Small intestine (tissue), 7 donors: ENCODE data around the gene IL13RA1. TPM values are rescaled to one million over a fixed set of nuclear protein-coding genes. Genes with fewer than 3 reads are reported as not detected.
A peak's percentile ranks its signal among the peaks of the same experiment; 100 is the strongest.
"Not testable (repeated sequence)": the region's sequence is repeated elsewhere in the genome, so short reads cannot be mapped to it uniquely, and the experiment has no call there.

Experiments
- DNase-seq, 2 donors: peaks; one replicate each; pipeline versions ENCODE4 v3.0.0 to v3.0.0-alpha.2; 2013
- FAIRE-seq: peaks from 2 replicates; lab custom pipeline; 2012; peaks lifted over from hg19 to GRCh38; lab: Jason Lieb, UNC
- H3K27ac ChIP-seq, 3 donors: one replicate each; pipeline ENCODE4 v1.5.1; 2013; ENCODE audit warnings: low read length in 2 of 3, mild to moderate bottlenecking in 2 of 3, control low read depth in 1 of 3, inconsistent platforms in 1 of 3, low read depth in 1 of 3, moderate library complexity in 1 of 3
- H3K27me3 ChIP-seq, 3 donors: one replicate each; pipeline ENCODE4 v1.6.1; 2013; ENCODE audit warnings: low read length in 3 of 3, inconsistent platforms in 1 of 3; ENCODE audit not compliant: control insufficient read depth in 3 of 3, insufficient read depth in 3 of 3
- H3K36me3 ChIP-seq, 3 donors: one replicate each; pipeline ENCODE4 v1.6.1; 2013; ENCODE audit warnings: low read length in 3 of 3, inconsistent platforms in 1 of 3, low read depth in 1 of 3, mild to moderate bottlenecking in 1 of 3, moderate library complexity in 1 of 3; ENCODE audit not compliant: control insufficient read depth in 3 of 3, insufficient read depth in 2 of 3
- H3K4me1 ChIP-seq, 3 donors: one replicate each; pipeline ENCODE4 v1.6.1; 2013; ENCODE audit warnings: low read length in 2 of 3, inconsistent platforms in 1 of 3, low read depth in 1 of 3, mild to moderate bottlenecking in 1 of 3, moderate library complexity in 1 of 3; ENCODE audit not compliant: control insufficient read depth in 3 of 3, insufficient read depth in 2 of 3
- H3K4me3 ChIP-seq, 3 donors: one replicate each; pipeline ENCODE4 v1.5.1; 2013; ENCODE audit warnings: low read length in 3 of 3, control low read depth in 1 of 3, inconsistent platforms in 1 of 3, low read depth in 1 of 3, mild to moderate bottlenecking in 1 of 3, moderate library complexity in 1 of 3
- H3K9me3 ChIP-seq, 2 donors: one replicate each; pipeline ENCODE4 v1.6.1; 2013; ENCODE audit warnings: low read depth in 1 of 2, low read length in 1 of 2; ENCODE audit not compliant: control insufficient read depth in 2 of 2, insufficient read depth in 1 of 2
- WGBS, 3 donors: extraction: QIAGEN DNeasy Blood & Tissue Kit; methylation state at CpG; one replicate each; pipeline ENCODE4 v1.1.7; 2013; 5-methylcytosine and 5-hydroxymethylcytosine counted together
- polyA plus RNA-seq, 4 donors: library from polyadenylated mRNA; stranded (reverse) in 3 of 4; unstranded in 1 of 4; fragments of 200-250 nt in 3 of 4; fragments of 120-200 nt in 1 of 4; gene quantifications; one replicate each; pipeline versions ENCODE4 v1.2.1 to v1.2.3, GENCODE V29; 2013
- donor health status: healthy with polysubstance abuse.
- donor health status: control.
- donor health status: control.
- donor health status: Bipolar disorder and iron deficiency.
- donor health status: healthy.

Gene IL13RA1
- polyA plus RNA-seq, 4 donors: 33.6 to 73.6 (median 36.1) TPM

DNA sequence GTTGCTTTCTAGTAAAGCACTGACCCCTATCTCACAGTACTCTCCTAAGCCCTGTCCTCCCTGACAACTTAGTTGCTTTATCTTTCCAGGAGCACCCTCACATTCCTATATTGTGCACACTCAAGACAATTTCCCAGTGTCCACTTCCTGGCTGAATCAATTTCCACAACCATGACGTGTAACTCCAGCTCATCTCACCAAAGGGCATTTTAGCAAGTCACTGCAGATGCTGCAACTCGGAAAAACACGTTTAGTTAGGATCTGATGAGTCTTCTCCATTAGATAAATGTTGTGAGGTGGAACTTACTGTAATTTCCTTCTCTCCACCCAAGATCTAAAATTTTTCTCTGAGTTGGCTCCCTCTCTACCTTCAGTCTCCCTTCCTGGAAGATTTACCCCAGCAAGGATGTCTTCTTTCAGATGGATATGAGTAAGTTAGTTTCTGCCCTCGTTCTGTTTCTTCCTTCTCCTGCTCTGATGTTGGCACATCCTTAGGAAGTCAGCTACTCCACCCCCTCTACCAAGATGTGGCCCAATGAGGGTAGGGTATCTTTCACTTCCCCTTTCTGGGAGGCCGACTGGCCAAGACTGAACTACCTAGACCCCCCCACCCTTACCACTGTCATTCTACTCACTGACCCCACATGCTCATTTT lies 28.8 kb upstream of the IL13RA1 start:
- H3K27ac ChIP-seq: no peak overlapping the region
- 69 to 73% (median 71%) methylated on average over 5 of the region's 5 CpGs for WGBS, 3 donors
- no peaks in the 10 kb centered on the region for H3K4me1 ChIP-seq
- FAIRE-seq (no peak), DNase-seq (no peak)
- H3K4me3 ChIP-seq: no peak overlapping the region
- no peaks in the 10 kb centered on the region for H3K27me3 ChIP-seq
- H3K36me3 ChIP-seq: no peaks in the 10 kb centered on the region
- no peaks in the 10 kb centered on the region for H3K9me3 ChIP-seq

DNA sequence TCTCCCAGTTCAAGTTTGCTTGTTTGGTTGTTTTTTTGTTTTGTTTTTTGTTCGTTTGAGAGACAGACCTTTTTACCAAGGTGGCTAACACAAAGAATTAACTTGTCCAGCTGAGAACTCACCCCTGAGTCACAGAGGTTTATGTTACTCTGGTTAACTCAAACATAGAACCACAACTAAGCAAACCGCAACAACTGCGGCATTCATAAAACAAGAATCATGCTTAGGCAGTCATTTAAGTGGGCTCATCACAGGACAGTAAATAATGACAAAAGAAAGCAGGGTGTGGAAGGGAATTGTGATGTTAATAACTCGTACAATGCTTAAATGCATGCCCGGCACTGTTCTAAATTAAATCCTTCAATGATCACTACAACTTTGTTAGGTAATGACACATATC lies 24.7 kb upstream of the IL13RA1 start:
- Histone ChIP-seq H3K36me3 (no peaks in the 10 kb centered on the region), H3K27me3 (no peaks in the 10 kb centered on the region), H3K27ac (no peak overlapping the region), H3K4me1 (no peaks in the 10 kb centered on the region), H3K4me3 (no peak overlapping the region), H3K9me3 (no peaks in the 10 kb centered on the region)
- FAIRE-seq: no peak
- DNase-seq: no peak
- WGBS, 3 donors: 77 to 90% (median 85%) methylated on average over 5 of the region's 5 CpGs

- WGBS, 3 donors: 79 to 94% (median 91%) methylated on average over 4 of the region's 4 CpGs
- Histone ChIP-seq H3K9me3 (no peaks in the 10 kb centered on the region), H3K4me1 (no peaks in the 10 kb centered on the region), H3K4me3 (no peak overlapping the region), H3K27ac (no peak overlapping the region), H3K36me3 (no peaks in the 10 kb centered on the region), H3K27me3 (no peaks in the 10 kb centered on the region)
- DNase-seq (no peak), FAIRE-seq (no peak)
These were observed 20.7 kb upstream of the IL13RA1 start for GRCh38 chrX:118706681-118707080.

DNA sequence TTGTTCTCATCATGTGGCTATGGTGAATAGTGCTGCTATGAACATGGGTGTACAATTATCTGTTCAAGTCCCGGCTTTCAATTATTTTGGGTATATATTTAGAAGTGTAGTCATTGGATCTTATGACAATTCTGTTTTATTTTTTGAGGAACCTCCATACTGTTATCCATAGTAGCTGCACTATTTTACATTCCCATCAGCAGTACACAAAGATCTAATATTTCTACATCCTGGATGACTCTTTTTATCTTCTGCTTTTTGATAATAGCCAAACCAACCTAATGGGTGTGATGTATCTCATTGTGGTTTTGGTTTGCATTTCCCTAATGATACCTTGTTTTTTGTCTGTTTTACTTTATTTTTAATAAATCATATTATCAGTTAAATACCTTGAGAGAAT lies 12.9 kb upstream of the IL13RA1 start:
- no peak overlapping the region for H3K4me3 ChIP-seq
- H3K27me3 ChIP-seq: no peaks in the 10 kb centered on the region
- no peaks in the 10 kb centered on the region for H3K9me3 ChIP-seq
- no peak for FAIRE-seq
- H3K36me3 ChIP-seq: no peaks in the 10 kb centered on the region
- H3K27ac ChIP-seq: no peak overlapping the region
- WGBS, 3 donors: 88 to 100% (median 94%) methylated on average over 1 of the region's 1 CpG
- no peaks in the 10 kb centered on the region for H3K4me1 ChIP-seq
- DNase-seq: no peak

- WGBS, 3 donors: 80 to 94% (median 84%) methylated on average over 12 to 14 of the region's 14 CpGs
These were observed 11.5 kb upstream of the IL13RA1 start for GRCh38 chrX:118715917-118716316.

GRCh38 chrX:118716833-118717232 lies 10.6 kb upstream of the IL13RA1 start:
- FAIRE-seq, DNase-seq, H3K4me3 ChIP-seq, H3K27ac ChIP-seq, H3K9me3 ChIP-seq, H3K36me3 ChIP-seq, H3K4me1 ChIP-seq, H3K27me3 ChIP-seq: not testable (repeated sequence)
- 92 to 97% (median 95%) methylated on average over 5 to 28 of the region's 28 CpGs for WGBS, 3 donors

More at GRCh38 chrX:118715917-118716316, 11.5 kb upstream of the IL13RA1 start:
- not testable (repeated sequence) for DNase-seq, H3K27me3 ChIP-seq, H3K4me3 ChIP-seq, H3K9me3 ChIP-seq, H3K27ac ChIP-seq, FAIRE-seq, H3K36me3 ChIP-seq, H3K4me1 ChIP-seq

- no peaks in the 10 kb centered on the region for H3K36me3 ChIP-seq
- H3K9me3 ChIP-seq: no peaks in the 10 kb centered on the region
- no peak for FAIRE-seq
- WGBS, 3 donors: 81 to 92% (median 87%) methylated on average over 13 of the region's 13 CpGs
- no peak for DNase-seq
- H3K27ac ChIP-seq: no peak overlapping the region
- no peak overlapping the region for H3K4me3 ChIP-seq
- no peaks in the 10 kb centered on the region for H3K4me1 ChIP-seq
- no peaks in the 10 kb centered on the region for H3K27me3 ChIP-seq
These were observed 9.6 kb upstream of the IL13RA1 start for GRCh38 chrX:118717678-118718391.

DNA sequence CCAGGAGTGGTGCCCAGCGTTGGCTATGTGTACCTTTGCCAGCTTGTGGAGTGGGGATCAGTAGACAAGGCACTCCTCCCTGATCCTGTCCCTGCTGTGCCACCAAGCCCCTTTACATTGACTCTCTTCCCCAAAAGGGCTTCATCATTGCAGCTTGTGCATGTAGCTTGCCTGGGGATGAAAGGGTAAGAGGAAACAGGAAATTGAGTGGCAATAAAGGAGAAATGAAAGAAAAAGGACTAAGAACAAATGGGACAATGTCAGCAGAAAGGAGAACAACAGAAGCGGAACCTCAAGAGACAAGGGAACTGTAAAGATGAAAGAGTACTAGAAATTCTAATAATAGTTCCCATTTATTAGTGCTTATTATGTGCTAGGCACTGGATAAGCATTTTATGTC lies 8.7 kb upstream of the IL13RA1 start:
- Histone ChIP-seq H3K4me1 (peaks cover 0 to 2% (median 0%) of the 10 kb centered on the region in 3 donors), H3K36me3 (no peaks in the 10 kb centered on the region), H3K27ac (peak overlapping the region in 1 of 3 donors; percentile 62), H3K4me3 (no peak overlapping the region), H3K27me3 (no peaks in the 10 kb centered on the region), H3K9me3 (no peaks in the 10 kb centered on the region)
- WGBS, 3 donors: 63 to 72% (median 66%) methylated on average over 2 of the region's 2 CpGs
- FAIRE-seq (no peak), DNase-seq (no peak)
